Body of pancreas (tissue), 4 donors: ENCODE measurements around the gene GSAP. TPM values are rescaled to one million over a fixed set of nuclear protein-coding genes. Genes with fewer than 3 reads are reported as not detected.

ENCODE experiments used
- ATAC-seq: fragments of 150-250 bp; one replicate; pipeline ENCODE4 v1.9.1; 2016
- DNase-seq, 4 donors: peaks; one replicate each; pipeline ENCODE4 v3.0.0-alpha.2; 2019
- H3K27ac ChIP-seq, 4 donors: fragments of 200-600 bp; sonication (generic); 1 replicate in 3 of 4; 2 replicates in 1 of 4; pipeline versions ENCODE4 v1.5.1 to v1.6.1; 2016 to 2019; ENCODE audit warnings: mild to moderate bottlenecking in 1 of 4, mixed read lengths in 1 of 4, moderate library complexity in 1 of 4
- H3K27me3 ChIP-seq, 2 donors: fragments of 200-600 bp; sonication (generic); one replicate each; pipeline ENCODE4 v1.6.0; 2016; ENCODE audit warnings: mild to moderate bottlenecking in 1 of 2
- H3K36me3 ChIP-seq, 2 donors: fragments of 200-600 bp; sonication (generic); replicated peaks in 1 of 2; 2 replicates each; pipeline ENCODE4 v1.5.1; 2016; ENCODE audit warnings: low read depth in 2 of 2; ENCODE audit not compliant: insufficient read depth in 1 of 2
- H3K4me1 ChIP-seq: fragments of 200-600 bp; sonication (generic); one replicate; pipeline ENCODE4 v1.6.0; 2016
- H3K4me3 ChIP-seq, 2 donors: fragments of 200-600 bp; sonication (generic); 1 replicate in 1 of 2; 2 replicates in 1 of 2; pipeline ENCODE4 v1.5.1; 2016 to 2019
- H3K9me3 ChIP-seq, 3 donors: fragments of 200-600 bp; sonication (generic); 1 replicate in 2 of 3; 2 replicates in 1 of 3; pipeline ENCODE4 v1.5.1; 2016
- CTCF ChIP-seq, 7 experiments: fragments of 450-650 bp in 4 of 7; fragments of 200-600 bp in 3 of 7; sonication (generic) in 3 of 7; IDR thresholded peaks; one replicate each; pipeline ENCODE4 v1.5.1; 2016 to 2019; ENCODE audit warnings: antibody characterized with exemption in 7 of 7
- POLR2A ChIP-seq, 3 donors: fragments of 450-650 bp; IDR thresholded peaks; one replicate each; pipeline ENCODE4 v1.6.1; 2016; ENCODE audit warnings: antibody characterized with exemption in 3 of 3, mild to moderate bottlenecking in 2 of 3
- WGBS, 2 donors: methylation state at CpG; one replicate each; pipeline ENCODE4 v1.1.5; 2017; 5-methylcytosine and 5-hydroxymethylcytosine counted together
- intact Hi-C: fragments of 100-400 bp; cut with DNase I; formaldehyde crosslinking; loops from one replicate; pipeline ENCODE4 v1.15.1; 2023
- total RNA-seq, 2 donors: library from RNA; depleted of rRNA; stranded (reverse); fragments of >200 nt; gene quantifications; one replicate each; pipeline ENCODE4 v1.1.0, GENCODE V29; 2016

Gene GSAP
- total RNA-seq, 2 donors from 2014 or later, result 13.7 to 18.8 TPM

GRCh38 chr7:77320714-77321113 is 95.4 kb downstream of the GSAP start:
- intact Hi-C loops, result no loop called here

GRCh38 chr7:77320137-77320536 is 96.0 kb downstream of the GSAP start:
- intact Hi-C loops, result no loop called here
- H3K36me3 ChIP-seq, result peaks cover 0 to 2% of the 10 kb centered on the region in 2 donors
- H3K27me3 ChIP-seq, result no peaks in the 10 kb centered on the region
- DNase-seq (no peak), ATAC-seq (no peak)
- H3K4me3 ChIP-seq, result no peak overlapping the region
- no peak overlapping the region for H3K27ac ChIP-seq
- H3K9me3 ChIP-seq, result no peaks in the 10 kb centered on the region
- TF ChIP-seq CTCF (IDR thresholded peaks at IDR 0.05), result no peak
- TF ChIP-seq POLR2A (IDR thresholded peaks at IDR 0.05), result no peak
- no peaks in the 10 kb centered on the region for H3K4me1 ChIP-seq
- 64 to 65% methylated on average over 4 of the region's 4 CpGs for WGBS, 2 donors

More at GRCh38 chr7:77320714-77321113, 95.4 kb downstream of the GSAP start:
- no peak for ATAC-seq
- Histone ChIP-seq H3K27me3 (no peaks in the 10 kb centered on the region), H3K4me1 (no peaks in the 10 kb centered on the region), H3K9me3 (no peaks in the 10 kb centered on the region), H3K4me3 (no peak overlapping the region), H3K27ac (no peak overlapping the region), H3K36me3 (peaks cover 0 to 2% of the 10 kb centered on the region in 2 donors)
- 60 to 68% methylated on average over 2 of the region's 2 CpGs for WGBS, 2 donors
- TF ChIP-seq CTCF (IDR thresholded peaks at IDR 0.05), result no peak
- TF ChIP-seq POLR2A (IDR thresholded peaks at IDR 0.05), result no peak
- no peak for DNase-seq

GRCh38 chr7:77318019-77318418 is 98.1 kb downstream of the GSAP start:
- DNase-seq (no peak), ATAC-seq (no peak)

GRCh38 chr7:77316219-77316978 is 99.8 kb downstream of the GSAP start:
- peaks cover 0 to 8% of the 10 kb centered on the region in 2 donors for H3K36me3 ChIP-seq
- WGBS, 2 donors, result 54% methylated on average over 2 of the region's 2 CpGs
- no peak overlapping the region for H3K4me3 ChIP-seq
- H3K9me3 ChIP-seq, result no peaks in the 10 kb centered on the region
- intact Hi-C loops, result no loop called here
- ATAC-seq, result no peak
- TF ChIP-seq POLR2A (IDR thresholded peaks at IDR 0.05) (no peak), CTCF (IDR thresholded peaks at IDR 0.05) (no peak)
- DNase-seq, result no peak
- no peaks in the 10 kb centered on the region for H3K4me1 ChIP-seq
- H3K27ac ChIP-seq, result no peak overlapping the region
- no peaks in the 10 kb centered on the region for H3K27me3 ChIP-seq

More at GRCh38 chr7:77318019-77318418, 98.1 kb downstream of the GSAP start:
- intact Hi-C loops, result no loop called here
- no peaks in the 10 kb centered on the region for H3K9me3 ChIP-seq
- TF ChIP-seq CTCF (IDR thresholded peaks at IDR 0.05) (no peak), POLR2A (IDR thresholded peaks at IDR 0.05) (no peak)
- no peaks in the 10 kb centered on the region for H3K27me3 ChIP-seq
- H3K27ac ChIP-seq, result no peak overlapping the region
- peaks cover 0 to 7% of the 10 kb centered on the region in 2 donors for H3K36me3 ChIP-seq
- WGBS, 2 donors, result 92 to 96% methylated on average over 1 of the region's 1 CpG
- H3K4me1 ChIP-seq, result no peaks in the 10 kb centered on the region
- no peak overlapping the region for H3K4me3 ChIP-seq

GRCh38 chr7:77315182-77315591 is 101.0 kb downstream of the GSAP start:
- intact Hi-C loops, result no loop called here
- no peaks in the 10 kb centered on the region for H3K4me1 ChIP-seq
- DNase-seq, result no peak
- WGBS, 2 donors, result 88 to 90% methylated on average over 3 of the region's 3 CpGs
- H3K9me3 ChIP-seq, result no peaks in the 10 kb centered on the region
- no peak overlapping the region for H3K4me3 ChIP-seq
- ATAC-seq, result no peak
- H3K27ac ChIP-seq, result no peak overlapping the region
- peaks cover 0 to 13% of the 10 kb centered on the region in 2 donors for H3K36me3 ChIP-seq
- no peaks in the 10 kb centered on the region for H3K27me3 ChIP-seq
- TF ChIP-seq CTCF (IDR thresholded peaks at IDR 0.05), result no peak
- TF ChIP-seq POLR2A (IDR thresholded peaks at IDR 0.05), result no peak
